T1000 (cell line): Measurements from ENCODE around the gene ICAM5.
"Not testable (repeated sequence)": the region's sequence is repeated elsewhere in the genome, so short reads cannot be mapped to it uniquely, and the experiment has no call there.

ENCODE experiments used
- DNase-seq: peaks from one replicate; lab custom pipeline; 2025; ENCODE audit warnings: mixed read lengths; lab: John Stamatoyannopoulos, UW

Gene ICAM5

DNA sequence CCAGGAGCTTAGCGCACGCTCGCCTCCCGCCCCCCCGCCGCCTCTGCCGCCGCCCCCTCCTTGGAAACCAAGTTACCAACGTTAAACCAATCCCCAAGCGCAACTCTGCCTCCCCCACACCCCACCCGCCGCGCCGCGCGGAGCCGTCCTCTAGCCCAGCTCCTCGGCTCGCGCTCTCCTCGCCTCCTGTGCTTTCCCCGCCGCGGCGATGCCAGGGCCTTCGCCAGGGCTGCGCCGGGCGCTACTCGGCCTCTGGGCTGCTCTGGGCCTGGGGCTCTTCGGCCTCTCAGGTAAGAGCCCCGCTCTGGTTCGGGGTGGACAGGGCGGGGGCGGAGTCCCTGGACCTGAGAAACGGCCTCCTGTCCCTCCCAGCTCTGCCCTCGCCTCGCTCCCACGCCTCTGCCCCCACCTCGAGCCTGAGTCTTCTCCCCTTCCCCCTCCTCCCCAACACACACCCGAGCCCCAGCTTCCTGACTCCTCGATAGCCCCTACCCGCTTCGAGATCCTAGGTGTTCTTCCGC lies at the start of gene ICAM5:
TSS of gene ICAM5 (plus strand) at position 117 of the 521 bp plus-strand sequence. CDS start at position 209, 92 bp downstream.
- no peak for DNase-seq

- DNase-seq: not testable (repeated sequence)
Measured at GRCh38 chr19:10241826-10242449, 47.8 kb upstream of the ICAM5 start.

DNA sequence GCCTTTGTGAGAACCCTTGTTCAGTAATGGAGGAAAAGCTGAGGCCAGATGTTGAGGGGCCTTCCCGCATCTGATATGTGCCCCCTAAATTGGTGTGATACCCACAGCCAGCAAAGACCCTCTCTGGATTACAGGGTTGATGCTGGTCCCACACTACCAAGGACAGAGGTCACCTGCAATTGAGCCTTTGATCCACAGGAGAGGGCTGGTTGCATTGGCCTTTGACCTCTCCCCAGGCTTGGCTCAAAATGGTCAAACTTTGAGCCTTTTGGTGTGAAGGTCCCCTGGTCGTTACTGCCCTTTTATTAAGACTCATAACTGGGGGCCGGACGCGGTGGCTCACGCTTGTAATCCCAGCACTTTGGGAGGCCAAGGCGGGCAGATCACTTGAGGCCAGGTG lies 46.1 kb upstream of the ICAM5 start:
- DNase-seq: no peak

DNA sequence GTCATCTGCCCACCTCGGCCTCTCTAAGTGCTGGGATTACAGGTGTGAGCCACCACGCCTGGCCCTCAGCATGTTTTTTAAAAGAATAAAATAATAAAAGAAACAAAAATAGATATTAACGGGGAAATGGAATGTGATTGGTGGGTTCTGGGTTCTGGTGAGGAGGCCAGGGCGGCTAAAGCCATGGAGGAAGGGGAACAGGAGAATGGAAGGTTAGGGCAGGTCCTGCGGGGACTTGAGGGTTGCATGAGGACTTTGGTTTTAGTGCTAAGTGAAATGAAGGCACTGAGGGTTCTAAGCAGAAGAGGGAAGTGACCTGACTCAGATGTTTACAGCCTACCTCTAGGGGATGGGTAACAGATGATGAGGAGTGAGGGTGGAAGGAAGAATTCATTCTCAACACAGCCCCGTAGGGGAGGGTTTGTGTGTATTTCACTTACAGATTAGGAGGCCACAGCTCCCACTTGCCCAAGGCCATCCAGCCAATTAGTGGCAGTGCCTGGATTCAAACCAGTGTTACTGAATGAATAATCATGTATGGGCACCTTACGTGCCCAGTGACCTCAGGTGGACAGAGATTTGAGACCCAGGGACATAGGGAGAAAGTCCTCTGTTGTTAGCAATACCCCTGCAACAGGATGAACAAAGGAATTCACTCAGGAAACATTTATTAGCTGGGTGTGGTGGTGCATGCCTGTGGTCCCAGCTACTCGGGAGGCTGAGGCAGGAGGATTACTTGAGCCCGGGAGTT lies 44.4 kb upstream of the ICAM5 start:
- no peak for DNase-seq

GRCh38 chr19:10246511-10246910 lies 43.2 kb upstream of the ICAM5 start:
- no peak for DNase-seq

GRCh38 chr19:10251792-10252694 lies 37.7 kb upstream of the ICAM5 start, which contains the start of gene MRPL4:
TSS of gene MRPL4 (plus strand) at chr19:10252214. CDS start at chr19:10252254, 40 bp downstream.
- DNase-seq: peak; percentile 92

GRCh38 chr19:10252707-10253106 lies 37.0 kb upstream of the ICAM5 start:
- no peak for DNase-seq

DNA sequence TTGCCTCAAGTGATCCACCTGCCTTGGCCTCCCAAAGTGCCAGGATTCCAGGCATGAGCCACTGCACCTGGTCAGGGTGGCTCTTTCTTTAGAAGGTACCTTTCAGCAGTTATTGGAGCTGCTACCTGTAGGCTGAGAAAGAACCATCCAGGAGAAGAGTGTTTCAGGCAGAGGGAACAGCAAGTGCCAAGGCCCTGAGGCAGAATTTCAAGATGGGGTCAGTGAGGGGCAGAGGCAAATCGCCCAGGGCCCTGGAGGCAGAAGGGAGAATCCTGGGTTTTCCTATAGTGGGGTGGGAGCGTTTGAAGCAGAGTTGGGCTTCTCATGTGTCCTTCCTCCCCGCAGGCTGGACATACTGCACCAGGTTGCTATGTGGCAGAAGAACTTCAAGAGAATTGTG lies 35.5 kb upstream of the ICAM5 start:
- no peak for DNase-seq

- no peak for DNase-seq
Measured at GRCh38 chr19:10255358-10255757, 34.4 kb upstream of the ICAM5 start.

- DNase-seq: no peak
Measured at GRCh38 chr19:10256551-10256950, 33.2 kb upstream of the ICAM5 start.

GRCh38 chr19:10256970-10257615 lies 32.7 kb upstream of the ICAM5 start:
- no peak for DNase-seq

- no peak for DNase-seq
Measured at GRCh38 chr19:10258080-10258710, 31.6 kb upstream of the ICAM5 start.

- peak; percentile 54 for DNase-seq
Measured at GRCh38 chr19:10259162-10259905, 30.4 kb upstream of the ICAM5 start.

DNA sequence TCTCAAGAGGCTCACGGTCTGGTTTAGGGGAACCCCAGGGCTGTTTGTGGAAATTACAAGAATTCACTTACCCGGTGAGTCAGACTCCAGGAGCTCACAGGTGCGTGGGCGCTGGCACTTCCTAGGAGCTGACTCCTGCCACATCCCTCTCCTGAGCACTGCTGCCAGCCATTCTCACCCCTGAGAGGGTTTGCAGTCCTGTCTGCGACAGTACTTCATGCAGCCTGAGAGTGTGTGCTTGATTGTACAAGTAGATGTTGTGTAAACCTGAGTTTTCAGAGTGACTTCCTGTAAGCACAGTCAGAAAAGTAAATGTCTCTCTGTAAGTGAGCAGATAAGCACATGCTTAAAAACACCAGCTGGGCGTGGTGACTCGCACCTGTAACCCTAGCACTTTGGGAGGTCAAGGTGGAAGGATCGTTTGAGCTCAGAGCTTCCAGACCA lies 29.6 kb upstream of the ICAM5 start:
- DNase-seq: no peak

GRCh38 chr19:10262771-10263170 lies 27.0 kb upstream of the ICAM5 start:
- DNase-seq: no peak

DNA sequence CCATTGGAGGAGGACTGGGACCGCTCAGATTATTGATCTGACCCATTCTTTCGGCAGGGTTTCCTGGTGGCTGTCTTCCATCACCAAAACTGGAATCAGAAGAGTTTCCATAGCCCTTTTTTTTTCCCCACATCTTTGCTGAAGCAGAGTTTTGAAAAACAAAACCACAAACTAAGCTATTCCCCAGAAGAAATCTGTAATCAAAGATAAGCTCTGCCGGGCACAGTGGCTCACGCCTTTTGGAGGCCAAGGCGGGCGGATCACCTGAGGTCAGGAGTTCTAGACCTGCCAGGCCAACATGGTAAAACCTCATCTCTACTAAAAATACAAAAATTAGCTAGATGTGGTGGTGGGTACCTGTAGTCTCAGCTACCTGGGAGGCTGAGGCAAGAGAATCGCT lies 23.0 kb upstream of the ICAM5 start:
- no peak for DNase-seq

DNA sequence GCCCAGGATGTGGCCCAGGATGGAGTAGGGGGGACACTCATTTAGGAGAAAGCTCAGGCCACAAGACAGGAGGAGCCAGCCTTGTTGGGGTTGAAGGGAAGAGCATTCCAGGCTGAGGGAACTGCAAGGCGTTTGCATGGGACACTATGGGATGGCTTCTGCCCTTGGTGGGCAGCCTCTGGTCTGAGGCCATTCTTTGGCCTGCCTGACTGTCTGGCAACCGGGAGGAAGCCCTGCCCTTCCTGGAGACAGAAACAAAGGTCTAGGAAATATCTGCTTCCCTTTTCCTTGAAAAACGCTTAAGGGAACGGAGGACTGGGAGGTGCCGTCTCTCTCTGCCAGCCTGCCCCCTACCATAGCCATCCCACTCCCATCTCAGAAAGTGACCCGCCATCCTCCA lies 21.7 kb upstream of the ICAM5 start:
- no peak for DNase-seq

DNA sequence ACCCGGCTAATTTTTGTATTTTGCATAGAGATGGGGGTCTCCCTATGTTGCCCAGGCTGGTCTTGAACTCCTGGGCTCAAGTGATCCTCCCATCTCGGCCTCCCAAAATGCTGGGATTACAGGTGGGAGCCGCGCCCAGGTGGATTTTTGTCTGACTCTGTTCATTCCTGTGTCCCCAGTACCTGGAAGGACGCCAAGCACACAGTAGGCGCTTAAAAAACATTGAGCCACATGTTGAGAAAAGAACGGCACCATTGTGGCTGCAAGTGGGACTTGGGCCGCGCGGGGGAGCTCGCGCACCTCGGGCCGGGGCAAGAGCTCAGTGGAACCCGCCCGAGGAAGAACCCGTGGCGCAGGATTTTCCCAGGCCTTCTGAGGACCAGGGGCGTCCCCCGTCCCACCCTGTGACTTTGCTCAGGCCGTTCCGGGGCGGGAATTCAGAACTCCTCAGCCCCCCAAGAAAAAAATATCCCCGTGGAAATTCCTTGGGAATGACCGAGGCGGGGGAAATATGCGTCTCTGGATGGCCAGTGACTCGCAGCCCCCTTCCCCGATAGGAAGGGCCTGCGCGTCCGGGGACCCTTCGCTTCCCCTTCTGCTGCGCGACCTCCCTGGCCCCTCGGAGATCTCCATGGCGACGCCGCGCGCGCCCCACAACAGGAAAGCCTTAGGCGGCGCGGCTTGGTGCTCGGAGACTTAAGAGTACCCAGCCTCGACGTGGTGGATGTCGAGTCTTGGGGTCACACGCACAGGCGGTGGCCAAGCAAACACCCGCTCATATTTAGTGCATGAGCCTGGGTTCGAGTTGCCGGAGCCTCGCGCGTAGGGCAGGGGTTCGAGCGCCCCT lies 20.2 kb upstream of the ICAM5 start:
- peak; percentile 65 for DNase-seq

- DNase-seq: no peak
Measured at GRCh38 chr19:10270180-10270615, 19.6 kb upstream of the ICAM5 start.
